ENCODE data around the gene RTN4R. TPM values are rescaled to one million over a fixed set of nuclear protein-coding genes. Genes with fewer than 3 reads are reported as not detected.

The RTN4R gene
- total and polyA plus RNA-seq, 2 of the 4 experiments (the other 2 are of a cell fraction): 0.18 to 0.94 TPM

GRCh38 chr22:20226760-20227350, 41.3 kb downstream of the RTN4R start:
- no TSS peak for BruUV-seq (replicated peaks)
- ATAC-seq (ENCODE audit: low read depth): no peak
- in situ Hi-C loops (cut with MboI; ENCODE audit: low sequenced_read_pairs): no loop called here

More at GRCh38 chr22:20226760-20227350, 41.3 kb downstream of the RTN4R start:
- H3K27me3 ChIP-seq (ENCODE audit: control insufficient read depth, insufficient read depth, low read length): peaks cover 35% of the 10 kb centered on the region
- H3K23ac ChIP-seq (ENCODE audit: low read depth, low read length): no peak overlapping the region
- no peak overlapping the region for H2BK20ac ChIP-seq (ENCODE audit: low read depth, low read length)
- no peak overlapping the region for H2AK9ac ChIP-seq (replicated peaks; ENCODE audit: low read depth, low read length, poor library complexity)
- H2AK5ac ChIP-seq (ENCODE audit: low read depth, low read length): no peak overlapping the region
- H3K4me1 ChIP-seq (ENCODE audit: control insufficient read depth, insufficient read depth, low read length): no peaks in the 10 kb centered on the region
- H4K5ac ChIP-seq (ENCODE audit: low read depth, low read length): no peak overlapping the region
- no peak overlapping the region for H3K14ac ChIP-seq (replicated peaks; ENCODE audit: low read depth, low read length)
- H2AFZ ChIP-seq (replicated peaks; ENCODE audit: low read length, poor library complexity): peak overlapping the region; percentile 14
- POLR2A ChIA-PET (ENCODE audit: unreplicated experiment): no interaction called here
- no peak overlapping the region for H4K91ac ChIP-seq (ENCODE audit: insufficient read depth, low read depth, low read length)
- 58% methylated on average over 12 of the region's 17 CpGs; no CpG with 5 or more reads in 1 of the 2 experiments for WGBS, 2 experiments (ENCODE audit: extremely low coverage in 2 of 2, insufficient read length in 1 of 2)
- H3K4me3 ChIP-seq (ENCODE audit: insufficient read depth, low read depth, low read length): no peak overlapping the region
- no peak overlapping the region for H3K18ac ChIP-seq (ENCODE audit: low read depth, low read length)
- H2BK5ac ChIP-seq (ENCODE audit: low read depth, low read length, poor library complexity, severe bottlenecking): no peak overlapping the region
- H3K79me1 ChIP-seq (ENCODE audit: low read depth in 1 of 2, low read length in 2 of 2): no peaks in the 10 kb centered on the region
- DNase-seq: no peak
- dilution Hi-C loops (cut with HindIII; ENCODE audit: low sequenced_read_pairs, unreplicated experiment): no loop called here
- peaks cover 5% of the 10 kb centered on the region; the same call in 1 of the 2 replicates for H3K9me1 ChIP-seq (ENCODE audit: insufficient read depth, low read length)
- no peaks in the 10 kb centered on the region for H3K9me3 ChIP-seq (ENCODE audit: control insufficient read depth, insufficient read depth, low read length)
- no peak overlapping the region for H3K4ac ChIP-seq (ENCODE audit: low read depth, low read length)
- H2BK120ac ChIP-seq (ENCODE audit: low read depth, low read length): no peak overlapping the region
- H3K4me2 ChIP-seq (ENCODE audit: low read depth, low read length): no peak overlapping the region
- 0 out of 2 replicates have a peak, but pooled peaks cover 7% of the 10 kb centered on the region for H4K20me1 ChIP-seq (ENCODE audit: insufficient read depth, low read length)
- no peak for TF ChIP-seq CTCF (conservative IDR thresholded peaks at IDR 0.05; ENCODE audit: low read depth, low read length)
- no peak for TF ChIP-seq MXI1 (IDR thresholded peaks at IDR 0.05; ENCODE audit: borderline replicate concordance, low read depth, low read length)
- no peak for TF ChIP-seq MAFK (IDR thresholded peaks at IDR 0.05; ENCODE audit: low read depth, low read length)
- TF ChIP-seq USF2 (IDR thresholded peaks at IDR 0.05; ENCODE audit: low read depth, low read length): no peak
- TF ChIP-seq RAD21 (IDR thresholded peaks at IDR 0.05; ENCODE audit: low read length): no peak
- TF ChIP-seq FOS (IDR thresholded peaks at IDR 0.05; ENCODE audit: low read depth, low read length): no peak
- no peak for TF ChIP-seq BHLHE40 (IDR thresholded peaks at IDR 0.05; ENCODE audit: low read depth, low read length)
- TF ChIP-seq RCOR1 (IDR thresholded peaks at IDR 0.05; ENCODE audit: insufficient replicate concordance, low read length): no peak
- TF ChIP-seq MAZ (IDR thresholded peaks at IDR 0.05; ENCODE audit: borderline replicate concordance, low read depth, low read length): no peak
- TF ChIP-seq SMC3 (IDR thresholded peaks at IDR 0.05; ENCODE audit: low read depth, low read length): no peak
- intact Hi-C loops (cut with micrococcal nuclease): no loop called here
- no peak overlapping the region for H4K8ac ChIP-seq (ENCODE audit: low read depth in 2 of 2, low read length in 2 of 2)
- H3K27ac ChIP-seq (ENCODE audit: insufficient read depth, low read length): no peak overlapping the region
- CTCF ChIA-PET: no interaction called here
- no peaks in the 10 kb centered on the region for H3K36me3 ChIP-seq (ENCODE audit: control insufficient read depth, insufficient read depth, low read length)
- no peak overlapping the region for H3K9ac ChIP-seq (ENCODE audit: low read depth, low read length)
- H2BK15ac ChIP-seq (ENCODE audit: low read depth, low read length): no peak overlapping the region
- no peak overlapping the region for H3K56ac ChIP-seq (ENCODE audit: extremely low read depth, insufficient read depth, low read length)

All from IMR-90 (cell line).